GM15510 (cell line): ENCODE results near the gene BDH1.

Source experiments
- POLR2A ChIP-seq: IDR thresholded peaks from 3 replicates; pipeline ENCODE4 v1.6.1; 2011; ENCODE audit warnings: borderline replicate concordance; ENCODE audit not compliant: insufficient read length; ENCODE audit errors: extremely low read depth

BDH1 gene

DNA sequence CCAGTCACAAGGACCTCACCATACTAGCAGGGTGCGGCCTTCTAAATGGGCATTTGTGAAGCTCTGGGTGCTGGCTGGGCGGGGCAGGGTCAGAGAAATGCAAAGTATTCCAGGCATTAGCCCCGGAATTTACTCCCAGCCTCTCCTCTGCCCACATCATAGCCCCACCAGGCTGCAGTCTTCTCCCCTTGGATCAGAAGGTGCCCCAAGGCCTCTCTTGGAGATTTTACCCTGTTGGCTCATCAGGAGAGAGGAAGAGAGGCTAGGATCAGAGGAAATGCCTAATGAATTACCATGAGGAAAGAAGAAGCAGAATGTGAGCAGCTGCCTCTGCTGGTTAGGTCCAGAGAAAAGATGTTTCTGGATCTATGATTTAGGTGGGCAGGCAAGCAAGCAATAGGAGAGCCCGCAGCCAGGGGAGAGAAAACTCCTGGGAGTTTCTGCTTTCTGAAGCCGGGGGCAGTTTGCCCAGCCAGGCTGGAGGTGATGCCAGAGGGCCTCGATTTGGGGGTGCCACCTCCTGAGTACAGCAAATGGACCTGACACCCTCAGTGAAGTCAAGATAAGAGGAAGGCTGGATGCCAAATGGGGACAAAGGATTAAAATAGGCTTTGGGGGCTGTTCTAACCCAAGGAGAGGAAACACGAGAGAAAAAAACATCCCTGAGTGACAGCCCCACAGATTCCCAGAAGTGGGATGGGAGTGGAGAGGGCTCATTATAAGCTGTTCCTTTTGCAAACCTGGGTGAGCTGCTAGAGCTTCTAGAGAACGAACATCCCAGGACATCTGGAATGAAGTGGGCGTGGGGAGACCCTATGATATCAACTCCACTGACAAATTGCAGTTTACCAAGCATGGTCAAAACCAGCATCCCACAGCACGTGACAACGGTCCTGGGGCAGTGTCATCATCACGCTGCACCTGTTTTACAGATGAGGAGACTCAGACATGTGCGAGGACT is 65.4 kb downstream of the BDH1 start:
- no peak for TF ChIP-seq POLR2A

- no peak for TF ChIP-seq POLR2A
These were observed 67.8 kb downstream of the BDH1 start for GRCh38 chr3:197487911-197488391.

DNA sequence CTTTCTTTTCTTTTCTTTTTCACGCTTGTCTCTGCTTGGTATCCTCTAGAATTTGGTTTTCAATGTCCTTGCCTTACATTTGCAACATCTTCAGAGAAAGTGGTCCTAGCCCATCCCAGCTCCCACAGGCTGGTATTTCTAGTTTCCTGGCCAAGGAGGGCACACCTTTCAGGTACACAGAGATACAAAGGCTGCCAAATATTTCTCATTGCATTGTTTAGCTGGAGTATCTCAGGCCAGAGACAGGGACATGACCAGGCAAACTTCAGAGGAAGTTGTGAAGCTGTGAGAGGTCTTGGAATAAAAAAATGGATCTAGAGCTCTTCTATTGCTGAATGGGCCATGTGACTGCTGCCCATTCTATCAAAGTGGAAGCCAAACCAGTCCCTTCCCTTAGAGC is 68.9 kb downstream of the BDH1 start:
- no peak for TF ChIP-seq POLR2A

GRCh38 chr3:197485143-197485542 is 70.6 kb downstream of the BDH1 start:
- no peak for TF ChIP-seq POLR2A

DNA sequence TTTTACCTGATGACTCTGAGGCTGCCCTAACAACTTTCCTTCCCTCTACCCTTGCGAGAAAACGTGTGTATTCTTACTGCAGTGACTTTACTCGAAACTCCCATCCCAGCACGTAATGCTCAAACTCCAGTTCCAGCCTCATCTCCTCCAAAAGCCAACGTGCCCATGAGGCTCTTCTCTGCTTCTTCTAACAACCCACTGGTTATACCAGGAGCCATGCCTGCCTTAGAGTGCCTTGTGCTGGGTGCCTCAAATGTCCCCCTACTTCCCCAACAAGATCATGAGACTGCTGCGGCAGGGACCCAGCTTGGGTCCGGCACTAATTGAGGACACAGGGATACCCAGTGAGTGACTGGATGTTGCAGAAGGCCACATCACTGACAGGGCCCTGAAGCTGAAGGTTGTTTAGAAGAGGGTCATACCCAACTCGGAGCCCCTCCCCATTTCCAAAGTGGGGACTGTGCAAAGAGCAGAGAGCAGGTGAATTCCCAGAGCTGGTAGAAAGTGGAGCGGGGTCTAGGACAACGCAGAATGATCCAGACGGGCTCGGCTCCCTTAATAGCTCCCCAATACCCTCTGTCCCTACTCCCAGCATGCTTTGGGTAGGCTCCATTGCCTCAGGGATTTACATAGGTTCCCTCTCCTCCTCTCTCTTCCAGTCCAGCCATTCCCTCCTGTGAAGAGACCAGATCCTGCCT is 71.4 kb downstream of the BDH1 start:
- TF ChIP-seq POLR2A = no peak

DNA sequence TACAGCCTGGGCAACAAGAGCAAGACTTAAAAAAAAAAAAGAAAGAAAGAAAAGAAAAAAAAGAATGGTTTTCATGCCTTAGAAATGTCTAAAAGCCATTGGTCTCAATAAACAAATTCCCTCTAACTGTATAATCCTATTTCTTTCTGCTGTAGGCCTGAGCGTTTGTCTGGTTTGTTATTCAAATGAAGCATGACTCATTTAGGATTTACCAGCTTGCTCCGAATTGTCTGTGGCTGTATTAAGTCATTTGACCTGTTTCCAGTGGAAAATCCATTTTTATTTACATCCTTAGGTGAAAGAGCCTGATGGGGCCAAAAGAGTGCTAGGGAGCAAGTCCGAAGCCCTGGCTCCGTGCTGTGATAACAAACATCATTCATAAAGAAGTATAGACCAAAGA is 73.8 kb downstream of the BDH1 start:
- TF ChIP-seq POLR2A = no peak

DNA sequence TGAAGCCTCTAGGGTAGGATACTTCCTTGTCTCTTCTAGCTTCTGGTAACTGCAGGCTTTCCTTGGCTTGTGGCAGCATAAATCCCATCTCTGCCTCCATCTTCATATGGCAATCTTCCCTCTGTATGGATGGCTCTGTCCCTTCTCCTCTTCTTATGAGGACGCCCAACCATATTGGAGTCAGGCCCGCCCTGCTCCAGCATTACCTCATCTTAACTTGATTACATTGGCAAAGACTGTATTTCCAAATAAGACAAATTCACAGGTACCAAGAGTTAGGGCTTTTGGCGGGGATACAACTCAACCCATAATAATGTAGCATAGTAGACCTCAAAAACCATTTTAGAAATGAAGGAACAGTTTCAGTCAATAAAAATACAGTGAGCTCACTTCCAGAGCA is 75.4 kb downstream of the BDH1 start:
- no peak for TF ChIP-seq POLR2A

DNA sequence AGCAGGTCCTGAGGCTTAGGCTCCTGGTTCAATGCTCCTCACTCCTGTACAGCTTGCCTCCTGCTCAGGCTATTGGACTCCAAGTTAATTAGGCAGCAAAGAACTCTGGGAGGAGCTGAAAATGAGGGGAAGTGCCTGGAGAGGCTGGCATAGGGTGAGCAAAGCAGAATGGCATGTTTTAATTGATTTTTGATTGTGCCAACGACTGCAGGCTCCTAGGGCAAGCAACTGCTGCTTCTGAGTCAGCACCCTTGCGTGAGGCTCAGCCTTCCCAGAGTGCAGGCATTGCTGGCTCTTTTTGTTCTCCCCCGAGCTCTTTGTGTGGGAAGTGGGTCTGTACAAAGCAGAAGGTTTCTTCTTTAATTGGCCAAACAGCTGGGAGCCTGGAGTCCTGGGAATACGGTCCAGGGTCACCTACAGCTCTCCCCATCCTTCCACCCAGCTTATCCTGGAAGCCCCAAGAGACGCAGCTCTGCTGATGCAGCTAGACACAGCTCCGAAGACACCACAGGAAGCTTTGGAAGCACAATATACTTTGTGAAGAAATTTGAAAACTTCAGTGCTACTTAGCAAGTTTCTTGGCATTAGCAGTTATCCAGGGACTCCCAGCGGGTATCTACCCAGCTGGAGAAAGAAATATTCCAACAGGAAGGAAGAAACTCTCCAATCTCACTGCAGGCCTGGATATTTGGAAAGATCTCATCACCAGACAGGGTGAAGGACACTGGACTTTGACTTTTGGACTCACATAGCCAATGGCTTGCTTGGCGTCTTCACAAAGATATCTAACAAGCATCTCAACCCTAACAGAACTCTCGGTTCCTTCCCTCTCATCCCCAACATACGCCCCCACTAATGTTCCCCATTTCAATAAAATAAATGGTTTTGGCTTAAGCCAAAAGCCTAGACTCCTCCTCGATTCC is 76.8 kb downstream of the BDH1 start:
- TF ChIP-seq POLR2A = no peak

- TF ChIP-seq POLR2A = no peak
These were observed 79.7 kb downstream of the BDH1 start for GRCh38 chr3:197475997-197476525.

DNA sequence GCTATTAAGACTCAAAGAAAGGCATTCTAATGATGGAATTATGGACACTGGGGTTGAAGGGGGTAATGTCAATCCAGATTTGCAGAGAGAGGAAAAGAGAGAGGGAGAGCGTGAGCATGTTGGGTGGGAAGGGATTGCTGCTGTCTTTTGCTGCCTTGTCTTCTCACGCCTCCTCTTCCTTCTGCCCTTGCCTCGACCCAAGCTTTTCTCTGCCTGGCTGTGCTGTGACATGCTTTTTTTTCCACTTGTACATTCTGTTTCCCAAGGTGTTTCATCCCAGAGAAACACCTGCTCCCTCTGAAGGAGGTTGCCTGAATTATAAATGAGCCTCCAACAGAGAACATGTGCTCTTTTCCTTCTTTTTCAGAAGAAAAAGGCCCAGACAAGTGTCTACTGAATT is 80.3 kb downstream of the BDH1 start:
- no peak for TF ChIP-seq POLR2A

GRCh38 chr3:197472151-197472550 is 83.6 kb downstream of the BDH1 start:
- TF ChIP-seq POLR2A = no peak

DNA sequence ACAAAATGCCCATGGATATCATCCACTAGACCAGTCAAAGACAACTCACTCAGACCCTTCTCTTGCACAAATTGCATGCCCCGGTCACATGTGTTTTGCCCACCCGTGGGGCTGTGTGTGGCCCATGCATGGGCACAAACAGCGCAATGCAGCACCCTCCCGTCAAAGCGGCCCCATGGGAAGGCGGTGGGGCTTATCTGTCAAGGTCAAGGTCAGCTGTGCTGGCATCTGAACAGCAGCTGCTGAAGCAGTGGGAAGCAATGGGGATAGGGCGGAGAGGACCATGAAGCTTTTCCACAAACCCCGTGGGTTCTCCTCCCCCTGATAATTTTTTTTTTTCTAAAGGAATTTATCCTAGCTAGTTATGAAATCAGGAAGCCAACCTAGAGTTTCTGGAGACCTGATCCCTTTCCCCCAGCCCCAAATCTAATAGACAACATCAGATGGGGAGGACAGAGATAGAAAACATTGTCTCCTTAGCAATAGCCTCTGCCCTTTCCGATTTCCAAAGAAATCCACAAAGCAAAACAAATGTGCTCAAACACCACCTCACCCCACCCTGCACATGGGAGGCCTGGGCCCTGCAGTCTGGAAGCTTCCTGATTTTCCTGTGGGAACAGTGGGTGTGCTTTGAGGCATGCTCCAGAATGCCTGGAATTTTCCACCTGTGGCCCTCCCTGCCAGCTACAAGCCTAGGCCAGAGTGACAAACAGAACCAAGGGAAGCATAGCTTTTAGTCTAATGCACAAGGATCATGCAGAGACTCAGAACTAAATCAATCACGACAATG is 84.4 kb downstream of the BDH1 start:
- no peak for TF ChIP-seq POLR2A

GRCh38 chr3:197468866-197469382 is 86.8 kb downstream of the BDH1 start:
- TF ChIP-seq POLR2A = no peak
